ENCODE data around the gene LYRM4.

Gene LYRM4

DNA sequence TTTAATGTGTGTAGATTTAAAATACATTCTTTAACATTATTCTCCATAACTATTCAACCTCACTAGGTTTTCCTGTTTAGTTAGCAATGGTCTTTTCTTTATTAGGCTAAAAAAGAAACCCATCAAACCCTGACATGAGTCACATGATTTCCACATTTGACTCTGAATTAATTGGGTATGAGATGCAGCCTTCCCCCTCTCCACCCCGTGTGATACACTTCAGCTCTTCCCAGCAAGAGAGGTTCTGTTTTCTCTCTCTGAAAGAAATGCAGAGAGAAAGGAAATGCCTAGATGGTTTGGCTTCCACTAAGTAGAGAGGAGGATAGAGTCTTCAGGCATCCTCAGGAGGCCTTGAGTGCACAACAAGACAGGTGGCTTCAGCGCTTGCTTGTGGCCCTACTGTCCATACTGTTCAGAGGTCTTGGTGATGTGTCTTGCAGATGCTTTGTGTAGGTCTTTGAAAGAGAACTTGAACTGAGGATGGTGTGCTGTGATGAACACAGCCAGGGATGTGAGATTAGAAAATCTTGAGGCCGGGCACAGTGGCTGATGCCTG is 17.9 kb upstream of the LYRM4 start:
- Histone ChIP-seq H3K9ac (ENCODE audit: low read length) (no peak overlapping the region), H3K36me3 (ENCODE audit: control insufficient read depth, insufficient read depth, low read length, severe bottlenecking) (no peaks in the 10 kb centered on the region), H3K9me3 (ENCODE audit: control insufficient read depth, low read length) (no peaks in the 10 kb centered on the region), H3K4me3 (ENCODE audit: low read length) (no peak overlapping the region), H3K27me3 (replicated peaks; ENCODE audit: control insufficient read depth, insufficient read depth, low read length) (no peaks in the 10 kb centered on the region), H3K4me1 (ENCODE audit: control insufficient read depth, insufficient read depth, low read length) (no peaks in the 10 kb centered on the region)
- DNase-seq (ENCODE audit: low read depth): no peak

DNA sequence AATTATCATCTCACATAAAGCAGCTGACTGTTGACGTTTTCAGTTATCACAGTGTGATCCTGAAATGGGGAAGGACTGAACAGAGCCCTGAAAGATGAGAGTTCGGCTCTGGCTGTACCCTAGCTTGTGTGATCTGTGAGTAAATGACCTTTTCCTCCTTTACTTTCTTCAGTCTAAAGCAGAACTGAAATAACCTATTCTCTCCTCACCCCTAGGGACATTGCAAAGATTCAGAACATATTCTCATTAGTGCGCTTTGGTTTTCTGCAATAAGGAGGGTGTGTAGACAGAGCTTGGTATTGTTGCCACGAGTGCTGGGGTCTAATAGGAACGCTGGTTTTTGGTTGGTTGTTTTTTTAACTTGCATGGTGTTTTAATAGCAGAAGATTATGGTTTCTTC is 17.3 kb upstream of the LYRM4 start:
- no peaks in the 10 kb centered on the region for H3K4me1 ChIP-seq (ENCODE audit: control insufficient read depth, insufficient read depth, low read length)
- H3K9me3 ChIP-seq (ENCODE audit: control insufficient read depth, low read length): no peaks in the 10 kb centered on the region
- DNase-seq (ENCODE audit: low read depth): no peak
- H3K4me3 ChIP-seq (ENCODE audit: low read length): no peak overlapping the region
- no peaks in the 10 kb centered on the region for H3K27me3 ChIP-seq (replicated peaks; ENCODE audit: control insufficient read depth, insufficient read depth, low read length)
- no peak overlapping the region for H3K9ac ChIP-seq (ENCODE audit: low read length)
- no peaks in the 10 kb centered on the region for H3K36me3 ChIP-seq (ENCODE audit: control insufficient read depth, insufficient read depth, low read length, severe bottlenecking)

DNA sequence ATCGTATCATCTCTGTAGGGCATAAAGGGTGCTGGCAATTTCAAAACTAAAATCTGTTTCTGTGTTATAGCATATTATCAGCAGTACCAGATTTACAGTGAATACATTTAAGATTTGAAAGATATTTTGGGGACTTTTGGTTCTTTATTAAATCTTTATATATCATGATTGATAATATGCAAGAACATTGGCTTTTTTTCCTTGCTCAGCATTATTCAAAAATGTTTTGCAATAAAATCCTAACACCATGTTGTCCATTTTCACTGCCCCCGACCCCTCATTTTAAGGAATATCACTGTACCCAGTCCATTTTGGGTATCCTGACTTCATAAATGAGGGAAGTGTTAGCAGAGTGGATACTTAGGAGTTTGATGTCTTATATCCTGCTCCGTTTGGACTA is 16.8 kb upstream of the LYRM4 start:
- H3K36me3 ChIP-seq (ENCODE audit: control insufficient read depth, insufficient read depth, low read length, severe bottlenecking): no peaks in the 10 kb centered on the region
- no peak overlapping the region for H3K4me3 ChIP-seq (ENCODE audit: low read length)
- H3K4me1 ChIP-seq (ENCODE audit: control insufficient read depth, insufficient read depth, low read length): no peaks in the 10 kb centered on the region
- no peak overlapping the region for H3K9ac ChIP-seq (ENCODE audit: low read length)
- no peaks in the 10 kb centered on the region for H3K9me3 ChIP-seq (ENCODE audit: control insufficient read depth, low read length)
- DNase-seq (ENCODE audit: low read depth): no peak
- H3K27me3 ChIP-seq (replicated peaks; ENCODE audit: control insufficient read depth, insufficient read depth, low read length): no peaks in the 10 kb centered on the region

DNA sequence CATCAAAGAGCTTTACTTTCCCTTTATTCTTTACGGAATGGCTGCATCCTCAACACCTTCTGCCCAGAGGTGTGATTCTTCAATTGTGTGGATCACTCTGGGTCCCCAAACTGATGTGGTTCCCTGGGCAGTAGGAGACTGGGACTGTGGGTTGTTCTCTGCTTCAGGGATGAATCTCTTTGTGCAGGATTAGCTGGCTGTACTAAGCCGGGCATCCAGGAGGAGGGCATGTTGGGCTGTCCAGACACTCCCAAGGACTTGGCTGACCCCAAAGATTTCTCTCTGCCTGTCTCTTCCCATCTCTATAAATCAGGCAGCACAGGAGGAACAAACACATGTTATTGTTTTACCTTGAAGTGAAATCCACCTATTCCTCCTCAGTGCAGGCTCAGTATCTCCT is 15.8 kb upstream of the LYRM4 start:
- H3K9me3 ChIP-seq (ENCODE audit: control insufficient read depth, low read length): no peaks in the 10 kb centered on the region
- H3K27me3 ChIP-seq (replicated peaks; ENCODE audit: control insufficient read depth, insufficient read depth, low read length): no peaks in the 10 kb centered on the region
- H3K4me3 ChIP-seq (ENCODE audit: low read length): no peak overlapping the region
- no peak for DNase-seq (ENCODE audit: low read depth)
- no peaks in the 10 kb centered on the region for H3K4me1 ChIP-seq (ENCODE audit: control insufficient read depth, insufficient read depth, low read length)
- no peak overlapping the region for H3K9ac ChIP-seq (ENCODE audit: low read length)
- H3K36me3 ChIP-seq (ENCODE audit: control insufficient read depth, insufficient read depth, low read length, severe bottlenecking): no peaks in the 10 kb centered on the region

DNA sequence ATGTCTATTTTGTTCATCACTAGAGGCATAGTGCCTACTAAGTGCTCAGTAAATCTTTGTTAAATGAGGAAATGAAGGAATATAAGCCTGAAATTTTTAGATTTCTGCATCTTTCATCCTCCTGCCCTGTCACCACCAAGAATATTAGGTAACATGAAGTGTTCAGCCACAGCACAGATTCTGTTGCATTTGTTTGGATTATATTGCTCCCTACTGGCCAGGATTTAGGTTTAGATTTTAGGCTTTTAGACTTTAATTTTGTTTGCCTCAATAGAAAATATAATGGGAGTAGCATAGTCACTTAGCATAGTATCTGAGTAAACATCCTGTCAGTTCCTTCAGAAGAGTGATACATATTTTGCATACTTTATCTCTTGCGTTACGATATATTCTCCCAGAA is 14.7 kb upstream of the LYRM4 start:
- no peaks in the 10 kb centered on the region for H3K4me1 ChIP-seq (ENCODE audit: control insufficient read depth, insufficient read depth, low read length)
- DNase-seq (ENCODE audit: low read depth): no peak
- H3K27me3 ChIP-seq (replicated peaks; ENCODE audit: control insufficient read depth, insufficient read depth, low read length): no peaks in the 10 kb centered on the region
- H3K9ac ChIP-seq (ENCODE audit: low read length): no peak overlapping the region
- no peak overlapping the region for H3K4me3 ChIP-seq (ENCODE audit: low read length)
- H3K36me3 ChIP-seq (ENCODE audit: control insufficient read depth, insufficient read depth, low read length, severe bottlenecking): no peaks in the 10 kb centered on the region
- H3K9me3 ChIP-seq (ENCODE audit: control insufficient read depth, low read length): no peaks in the 10 kb centered on the region

DNA sequence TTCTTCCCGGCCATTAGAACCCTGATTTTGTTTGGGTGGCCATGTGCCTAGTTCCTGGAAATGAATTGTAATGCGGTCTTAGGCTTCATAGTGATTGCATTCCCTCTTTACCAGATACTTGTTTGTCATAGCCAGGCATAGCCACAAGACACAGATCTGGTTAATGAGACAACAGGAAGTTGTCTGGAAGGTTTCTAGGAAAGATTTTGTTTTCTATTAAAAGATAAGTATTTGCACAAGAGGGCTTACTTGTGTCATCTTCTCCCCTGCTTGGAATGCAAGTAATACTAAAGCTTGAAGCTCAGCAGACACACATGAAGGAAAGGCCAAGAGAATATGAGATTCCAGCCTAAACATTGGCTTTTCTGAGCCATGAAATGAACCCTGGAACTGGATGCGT is 13.5 kb upstream of the LYRM4 start:
- no peak for DNase-seq (ENCODE audit: low read depth)
- Histone ChIP-seq H3K4me3 (ENCODE audit: low read length) (no peak overlapping the region), H3K36me3 (ENCODE audit: control insufficient read depth, insufficient read depth, low read length, severe bottlenecking) (no peaks in the 10 kb centered on the region), H3K4me1 (ENCODE audit: control insufficient read depth, insufficient read depth, low read length) (no peaks in the 10 kb centered on the region), H3K27me3 (replicated peaks; ENCODE audit: control insufficient read depth, insufficient read depth, low read length) (no peaks in the 10 kb centered on the region), H3K9me3 (ENCODE audit: control insufficient read depth, low read length) (no peaks in the 10 kb centered on the region), H3K9ac (ENCODE audit: low read length) (no peak overlapping the region)

DNA sequence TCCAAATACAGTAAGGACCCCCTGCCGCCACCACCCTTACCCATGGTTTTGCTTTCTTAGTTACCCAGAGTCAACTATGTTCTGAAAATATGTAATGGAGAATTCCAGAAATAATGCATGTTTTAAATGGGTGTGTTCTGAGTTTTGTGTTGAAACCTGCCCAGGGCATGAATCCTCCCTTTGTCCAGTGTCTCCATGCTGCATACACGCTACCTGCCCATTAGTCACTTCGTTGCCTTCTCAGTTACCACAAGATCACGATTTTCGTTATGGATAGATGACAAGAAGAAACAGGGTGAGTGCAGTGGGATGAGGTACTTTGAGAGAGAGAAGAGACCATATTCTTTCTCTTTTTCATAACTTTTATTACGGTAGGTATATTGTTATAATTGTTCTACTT is 11.2 kb upstream of the LYRM4 start:
- no peaks in the 10 kb centered on the region for H3K27me3 ChIP-seq (replicated peaks; ENCODE audit: control insufficient read depth, insufficient read depth, low read length)
- no peak overlapping the region for H3K9ac ChIP-seq (ENCODE audit: low read length)
- H3K9me3 ChIP-seq (ENCODE audit: control insufficient read depth, low read length): no peaks in the 10 kb centered on the region
- no peaks in the 10 kb centered on the region for H3K36me3 ChIP-seq (ENCODE audit: control insufficient read depth, insufficient read depth, low read length, severe bottlenecking)
- DNase-seq (ENCODE audit: low read depth): no peak
- H3K4me3 ChIP-seq (ENCODE audit: low read length): no peak overlapping the region
- H3K4me1 ChIP-seq (ENCODE audit: control insufficient read depth, insufficient read depth, low read length): no peaks in the 10 kb centered on the region

DNA sequence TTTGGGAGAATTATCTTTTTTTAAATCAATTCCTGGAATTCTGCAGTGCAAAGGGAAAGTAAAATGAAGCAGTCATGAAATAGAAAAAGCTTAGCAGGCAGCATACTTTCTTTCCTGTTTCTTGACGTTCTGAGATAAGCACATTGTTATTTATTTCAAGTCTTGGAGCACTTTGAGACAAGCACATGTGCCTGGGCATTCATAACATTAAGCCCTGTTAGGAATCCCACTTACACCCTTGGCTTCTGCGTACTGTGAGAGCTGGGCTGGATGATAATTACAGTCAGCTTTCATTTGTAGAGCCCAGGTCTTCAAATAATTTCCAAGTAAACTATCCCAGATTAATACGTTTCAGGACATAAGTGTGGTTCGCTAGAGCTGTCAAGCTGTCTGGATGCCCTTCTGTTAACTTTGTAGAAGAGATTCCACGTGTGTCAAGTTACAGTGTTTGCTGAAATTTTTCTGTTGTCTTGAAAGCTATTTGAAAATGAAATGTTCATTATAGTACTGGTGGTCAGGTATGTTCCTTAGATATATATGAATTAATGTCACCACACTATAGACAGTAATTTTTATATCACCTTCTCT is 9.4 kb upstream of the LYRM4 start:
- no peak overlapping the region for H3K9ac ChIP-seq (ENCODE audit: low read length)
- no peaks in the 10 kb centered on the region for H3K9me3 ChIP-seq (ENCODE audit: control insufficient read depth, low read length)
- DNase-seq (ENCODE audit: low read depth): no peak
- H3K36me3 ChIP-seq (ENCODE audit: control insufficient read depth, insufficient read depth, low read length, severe bottlenecking): no peaks in the 10 kb centered on the region
- H3K27me3 ChIP-seq (replicated peaks; ENCODE audit: control insufficient read depth, insufficient read depth, low read length): no peaks in the 10 kb centered on the region
- H3K4me1 ChIP-seq (ENCODE audit: control insufficient read depth, insufficient read depth, low read length): no peaks in the 10 kb centered on the region
- H3K4me3 ChIP-seq (ENCODE audit: low read length): no peak overlapping the region

DNA sequence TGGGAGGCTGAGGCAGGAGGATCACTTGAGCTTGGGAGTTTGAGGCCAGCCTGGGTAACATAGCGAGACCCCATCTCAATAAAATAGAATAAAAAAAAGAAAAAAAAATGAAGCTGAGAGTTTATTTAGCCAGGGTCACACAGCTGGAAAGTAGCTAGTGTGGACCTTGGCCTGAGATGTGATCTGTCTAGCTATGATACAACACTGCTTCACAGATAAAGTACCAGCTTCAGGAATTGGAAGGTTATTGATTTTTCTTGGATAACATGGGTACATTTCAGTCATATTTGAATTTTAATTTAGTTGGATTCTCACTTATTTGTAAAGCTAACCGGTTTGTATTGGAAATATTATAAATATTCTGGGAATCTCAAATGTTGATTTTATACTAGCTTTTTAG is 5.7 kb upstream of the LYRM4 start:
- Histone ChIP-seq H3K27me3 (replicated peaks; ENCODE audit: control insufficient read depth, insufficient read depth, low read length) (no peaks in the 10 kb centered on the region), H3K9me3 (ENCODE audit: control insufficient read depth, low read length) (no peaks in the 10 kb centered on the region), H3K9ac (ENCODE audit: low read length) (no peak overlapping the region), H3K4me1 (ENCODE audit: control insufficient read depth, insufficient read depth, low read length) (no peaks in the 10 kb centered on the region), H3K4me3 (ENCODE audit: low read length) (no peak overlapping the region), H3K36me3 (ENCODE audit: control insufficient read depth, insufficient read depth, low read length, severe bottlenecking) (no peaks in the 10 kb centered on the region)
- DNase-seq (ENCODE audit: low read depth): no peak

DNA sequence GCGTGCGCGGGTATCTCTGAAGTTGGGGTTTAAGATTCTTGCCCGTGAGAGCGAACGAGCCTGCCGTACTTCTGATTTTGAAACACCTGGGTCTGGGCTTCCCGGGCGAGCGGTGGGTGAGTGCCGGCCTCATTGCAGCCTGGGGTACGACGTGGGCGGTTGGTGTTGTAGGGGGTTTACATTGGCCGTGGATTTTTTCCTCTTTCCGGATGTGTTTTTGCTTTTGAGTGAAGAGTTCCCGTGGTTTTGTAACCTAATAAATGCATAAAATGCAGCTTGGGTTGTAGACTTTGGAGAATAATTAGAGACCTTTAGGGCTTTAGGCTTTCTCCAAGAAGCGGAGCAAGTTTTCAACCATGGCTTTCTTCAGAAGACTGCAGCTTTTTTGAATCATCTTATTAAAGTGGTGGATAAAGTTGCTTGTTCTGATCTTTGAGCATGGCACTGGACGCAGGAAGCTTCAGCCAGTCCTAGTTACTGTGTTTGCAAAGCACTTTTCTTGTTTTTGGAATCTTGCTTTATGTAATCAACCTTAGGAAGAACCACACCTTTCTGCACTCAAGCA is 877 bp upstream of the LYRM4 start:
- no peaks in the 10 kb centered on the region for H3K36me3 ChIP-seq (ENCODE audit: control insufficient read depth, insufficient read depth, low read length, severe bottlenecking)
- no peak for DNase-seq (ENCODE audit: low read depth)
- peaks cover 8% of the 10 kb centered on the region for H3K4me1 ChIP-seq (ENCODE audit: control insufficient read depth, insufficient read depth, low read length)
- H3K27me3 ChIP-seq (replicated peaks; ENCODE audit: control insufficient read depth, insufficient read depth, low read length): no peaks in the 10 kb centered on the region
- no peaks in the 10 kb centered on the region for H3K9me3 ChIP-seq (ENCODE audit: control insufficient read depth, low read length)
- H3K9ac ChIP-seq (ENCODE audit: low read length): peak overlapping the region; percentile 97
- H3K4me3 ChIP-seq (ENCODE audit: low read length): peak overlapping the region; percentile 94

DNA sequence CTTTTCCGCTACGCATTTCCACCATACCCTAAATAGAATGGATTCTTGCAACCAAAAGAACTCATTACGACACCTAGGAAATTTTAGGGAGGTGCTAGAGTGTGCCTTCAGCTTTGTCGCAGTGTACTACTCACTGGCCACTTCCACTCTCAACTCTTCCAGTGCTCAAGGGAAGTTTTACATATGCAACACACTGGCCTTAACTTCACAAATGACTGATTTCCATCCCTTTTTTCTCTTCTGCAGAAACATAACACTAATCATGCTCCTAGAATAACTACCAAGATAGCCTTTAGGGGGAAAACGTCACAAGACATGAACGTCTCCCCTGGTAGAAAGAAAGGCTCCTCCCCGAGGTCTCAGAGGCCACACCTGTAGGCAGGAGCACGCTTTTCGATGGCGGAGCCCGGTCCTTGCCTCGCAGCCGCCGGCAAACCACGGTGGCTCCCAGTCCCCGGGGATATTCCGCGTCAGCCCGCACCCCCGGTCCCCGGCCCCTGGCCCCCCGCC is 584 bp downstream of the LYRM4 start:
- DNase-seq (ENCODE audit: low read depth): peak; percentile 60
- peak overlapping the region; percentile 94 for H3K4me3 ChIP-seq (ENCODE audit: low read length)
- no peaks in the 10 kb centered on the region for H3K36me3 ChIP-seq (ENCODE audit: control insufficient read depth, insufficient read depth, low read length, severe bottlenecking)
- H3K9me3 ChIP-seq (ENCODE audit: control insufficient read depth, low read length): no peaks in the 10 kb centered on the region
- no peaks in the 10 kb centered on the region for H3K27me3 ChIP-seq (replicated peaks; ENCODE audit: control insufficient read depth, insufficient read depth, low read length)
- H3K9ac ChIP-seq (ENCODE audit: low read length): peak overlapping the region; percentile 74
- H3K4me1 ChIP-seq (ENCODE audit: control insufficient read depth, insufficient read depth, low read length): peaks cover 8% of the 10 kb centered on the region

DNA sequence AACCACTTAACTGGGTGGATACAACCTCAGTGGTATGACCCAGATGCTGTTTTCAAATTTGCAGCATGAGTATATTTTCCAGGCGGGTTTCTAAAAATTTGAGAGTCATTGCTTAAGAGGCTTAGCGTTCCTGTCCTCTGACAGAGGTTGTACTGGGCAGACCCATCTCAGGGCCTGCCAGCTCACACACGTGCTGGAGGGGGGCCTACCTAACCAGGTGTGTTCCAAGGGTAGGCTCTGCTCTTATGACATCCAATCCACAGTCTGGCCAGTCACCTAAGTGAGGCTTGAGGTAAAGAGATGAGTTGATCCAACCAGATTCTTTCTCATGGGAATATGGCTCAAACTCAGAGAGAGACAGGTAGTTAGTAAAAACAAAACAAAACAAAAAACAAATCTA is 1.3 kb downstream of the LYRM4 start:
- H3K36me3 ChIP-seq (ENCODE audit: control insufficient read depth, insufficient read depth, low read length, severe bottlenecking): no peaks in the 10 kb centered on the region
- no peaks in the 10 kb centered on the region for H3K9me3 ChIP-seq (ENCODE audit: control insufficient read depth, low read length)
- DNase-seq (ENCODE audit: low read depth): no peak
- H3K9ac ChIP-seq (ENCODE audit: low read length): peak overlapping the region; percentile 74
- no peaks in the 10 kb centered on the region for H3K27me3 ChIP-seq (replicated peaks; ENCODE audit: control insufficient read depth, insufficient read depth, low read length)
- H3K4me3 ChIP-seq (ENCODE audit: low read length): peak overlapping the region; percentile 94
- peaks cover 8% of the 10 kb centered on the region for H3K4me1 ChIP-seq (ENCODE audit: control insufficient read depth, insufficient read depth, low read length)
